Measurements from ENCODE around the gene GPRC6A.

GPRC6A gene

DNA sequence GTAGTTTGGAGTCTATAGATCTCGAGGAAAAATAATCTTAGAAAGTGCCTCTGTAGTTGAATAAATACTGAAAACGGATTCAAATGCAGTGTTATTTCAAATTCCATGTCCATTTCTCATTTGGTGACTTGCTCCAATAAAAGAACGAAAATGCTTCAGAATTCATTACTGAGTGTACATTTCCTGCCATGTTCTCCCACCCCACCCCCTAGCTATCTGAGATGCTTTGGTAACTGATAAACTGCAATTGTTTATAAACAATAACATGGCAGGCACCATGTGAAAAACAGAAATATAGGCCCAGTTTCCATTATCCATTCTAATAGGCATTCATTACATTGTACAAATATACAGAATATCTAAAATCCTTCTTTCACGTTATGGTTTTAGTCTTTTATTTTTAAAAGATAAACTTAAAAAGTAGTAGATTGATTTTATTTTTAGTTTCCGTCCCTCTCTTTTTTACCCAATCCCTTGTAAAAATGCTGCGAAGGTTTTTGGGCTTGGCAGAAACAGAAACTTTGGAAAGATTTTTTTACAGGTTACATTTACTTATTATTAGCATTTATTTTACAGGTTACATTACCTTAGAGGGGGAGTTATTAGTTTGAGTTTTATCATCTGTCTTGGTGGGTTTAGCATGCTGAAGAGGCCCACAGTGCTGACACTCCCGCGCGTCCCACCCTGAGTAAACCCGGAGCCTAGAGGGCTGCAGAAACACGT lies 64.8 kb downstream of the GPRC6A start:
- H3K9me3 ChIP-seq (ENCODE audit: control insufficient read depth in 1 of 2, low read length in 2 of 2) = no peaks in the 10 kb centered on the region
- H3K27me3 ChIP-seq (ENCODE audit: control insufficient read depth in 1 of 2, insufficient read depth in 2 of 2, low read length in 2 of 2) = peaks cover 30 to 44% of the 10 kb centered on the region in 2 donors
- H3K9ac ChIP-seq (ENCODE audit: low read depth in 1 of 2, low read length in 2 of 2) = no peak overlapping the region
- H3K4me3 ChIP-seq (ENCODE audit: low read depth in 1 of 2, low read length in 2 of 2) = no peak overlapping the region
- no peaks in the 10 kb centered on the region for H3K4me1 ChIP-seq (ENCODE audit: control insufficient read depth in 1 of 2, insufficient read depth in 2 of 2, low read length in 2 of 2)
- no peak overlapping the region for H3K27ac ChIP-seq (ENCODE audit: low read depth, low read length)
- no peaks in the 10 kb centered on the region for H3K36me3 ChIP-seq (ENCODE audit: control insufficient read depth in 1 of 2, insufficient read depth in 2 of 2, low read length in 2 of 2)

DNA sequence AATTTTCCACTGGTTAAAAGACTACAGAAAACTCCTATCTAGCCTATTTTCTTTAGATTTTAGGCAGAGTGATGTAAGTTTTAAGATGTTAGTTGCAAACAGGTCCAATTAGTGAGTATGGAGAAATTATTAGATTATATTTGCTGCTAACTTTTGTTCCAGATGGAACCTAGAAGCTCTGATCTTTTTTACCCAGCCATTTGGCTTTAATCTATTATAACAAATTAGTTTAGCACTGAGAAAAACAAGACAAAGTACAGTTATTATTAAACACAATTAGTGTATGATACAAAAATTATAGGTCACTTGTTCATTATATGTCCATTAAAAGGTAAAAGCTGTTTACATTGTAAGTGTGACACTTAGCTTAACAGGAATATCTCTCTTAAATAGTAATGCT lies 65.8 kb downstream of the GPRC6A start:
- Histone ChIP-seq H3K27me3 (ENCODE audit: control insufficient read depth in 1 of 2, insufficient read depth in 2 of 2, low read length in 2 of 2) (peaks cover 30 to 44% of the 10 kb centered on the region in 2 donors), H3K9me3 (ENCODE audit: control insufficient read depth in 1 of 2, low read length in 2 of 2) (no peaks in the 10 kb centered on the region), H3K27ac (ENCODE audit: low read depth, low read length) (no peak overlapping the region)

DNA sequence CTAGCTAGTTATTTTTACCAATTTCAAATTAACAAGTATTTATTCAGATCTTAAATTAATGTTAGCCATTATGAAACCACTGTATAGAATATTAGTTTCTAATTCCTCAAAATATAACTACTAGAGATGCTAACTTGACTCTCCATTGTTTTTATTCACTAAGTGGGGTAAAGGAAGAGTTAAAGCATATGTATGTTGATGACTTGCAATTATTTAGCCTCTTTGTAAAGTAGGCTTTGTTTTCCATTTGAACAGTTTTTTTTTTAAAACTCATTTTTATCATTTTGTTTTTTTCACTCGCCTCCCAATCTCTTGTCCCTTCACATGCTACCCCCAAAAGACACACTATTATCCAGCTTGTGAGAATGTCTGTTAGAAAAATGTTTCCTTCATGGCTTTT lies 66.6 kb downstream of the GPRC6A start:
- Histone ChIP-seq H3K27me3 (ENCODE audit: control insufficient read depth in 1 of 2, insufficient read depth in 2 of 2, low read length in 2 of 2) (peaks cover 30 to 40% of the 10 kb centered on the region in 2 donors), H3K9me3 (ENCODE audit: control insufficient read depth in 1 of 2, low read length in 2 of 2) (no peaks in the 10 kb centered on the region), H3K27ac (ENCODE audit: low read depth, low read length) (no peak overlapping the region), H3K36me3 (ENCODE audit: control insufficient read depth in 1 of 2, insufficient read depth in 2 of 2, low read length in 2 of 2) (no peaks in the 10 kb centered on the region), H3K4me3 (ENCODE audit: low read depth in 1 of 2, low read length in 2 of 2) (no peak overlapping the region), H3K4me1 (ENCODE audit: control insufficient read depth in 1 of 2, insufficient read depth in 2 of 2, low read length in 2 of 2) (no peaks in the 10 kb centered on the region), H3K9ac (ENCODE audit: low read depth in 1 of 2, low read length in 2 of 2) (no peak overlapping the region)

More for the DNA sequence above, 65.8 kb downstream of the GPRC6A start:
- Histone ChIP-seq H3K4me3 (ENCODE audit: low read depth in 1 of 2, low read length in 2 of 2) (no peak overlapping the region), H3K4me1 (ENCODE audit: control insufficient read depth in 1 of 2, insufficient read depth in 2 of 2, low read length in 2 of 2) (no peaks in the 10 kb centered on the region), H3K36me3 (ENCODE audit: control insufficient read depth in 1 of 2, insufficient read depth in 2 of 2, low read length in 2 of 2) (no peaks in the 10 kb centered on the region), H3K9ac (ENCODE audit: low read depth in 1 of 2, low read length in 2 of 2) (no peak overlapping the region)

GRCh38 chr6:116761779-116762178 lies 67.1 kb downstream of the GPRC6A start:
- Histone ChIP-seq H3K4me3 (ENCODE audit: low read depth in 1 of 2, low read length in 2 of 2) (no peak overlapping the region), H3K27me3 (ENCODE audit: control insufficient read depth in 1 of 2, insufficient read depth in 2 of 2, low read length in 2 of 2) (peaks cover 27 to 37% of the 10 kb centered on the region in 2 donors), H3K4me1 (ENCODE audit: control insufficient read depth in 1 of 2, insufficient read depth in 2 of 2, low read length in 2 of 2) (no peaks in the 10 kb centered on the region), H3K27ac (ENCODE audit: low read depth, low read length) (no peak overlapping the region), H3K9ac (ENCODE audit: low read depth in 1 of 2, low read length in 2 of 2) (no peak overlapping the region), H3K9me3 (ENCODE audit: control insufficient read depth in 1 of 2, low read length in 2 of 2) (no peaks in the 10 kb centered on the region), H3K36me3 (ENCODE audit: control insufficient read depth in 1 of 2, insufficient read depth in 2 of 2, low read length in 2 of 2) (no peaks in the 10 kb centered on the region)

GRCh38 chr6:116745176-116745575 lies 83.7 kb downstream of the GPRC6A start:
- Histone ChIP-seq H3K4me1 (ENCODE audit: control insufficient read depth in 1 of 2, insufficient read depth in 2 of 2, low read length in 2 of 2) (no peaks in the 10 kb centered on the region), H3K27me3 (ENCODE audit: control insufficient read depth in 1 of 2, insufficient read depth in 2 of 2, low read length in 2 of 2) (peaks cover 0 to 2% of the 10 kb centered on the region in 2 donors), H3K36me3 (ENCODE audit: control insufficient read depth in 1 of 2, insufficient read depth in 2 of 2, low read length in 2 of 2) (no peaks in the 10 kb centered on the region), H3K4me3 (ENCODE audit: low read depth in 1 of 2, low read length in 2 of 2) (no peak overlapping the region), H3K9ac (ENCODE audit: low read depth in 1 of 2, low read length in 2 of 2) (no peak overlapping the region), H3K9me3 (ENCODE audit: control insufficient read depth in 1 of 2, low read length in 2 of 2) (no peaks in the 10 kb centered on the region), H3K27ac (ENCODE audit: low read depth, low read length) (no peak overlapping the region)
